Fibroblast of lung (primary cell): Measurements from ENCODE around the gene KRTAP5-2.

ENCODE experiments used
- EZH2 ChIP-seq: IDR thresholded peaks from 2 replicates; pipeline ENCODE4 v1.5.1; 2012; ENCODE audit warnings: low read length, control low read depth, mild to moderate bottlenecking; ENCODE audit errors: missing control alignments
- TF ChIP-seq, protein P1 (sequence below), 2 donors: IDR thresholded peaks in 1 of 2; conservative IDR thresholded peaks in 1 of 2; 1 replicate in 1 of 2; 2 replicates in 1 of 2; pipeline ENCODE4 v1.5.1; 2011 to 2012; ENCODE audit warnings: low read length in 2 of 2, control low read depth in 1 of 2, inconsistent platforms in 1 of 2, low read depth in 1 of 2, mild to moderate bottlenecking in 1 of 2

DNA sequence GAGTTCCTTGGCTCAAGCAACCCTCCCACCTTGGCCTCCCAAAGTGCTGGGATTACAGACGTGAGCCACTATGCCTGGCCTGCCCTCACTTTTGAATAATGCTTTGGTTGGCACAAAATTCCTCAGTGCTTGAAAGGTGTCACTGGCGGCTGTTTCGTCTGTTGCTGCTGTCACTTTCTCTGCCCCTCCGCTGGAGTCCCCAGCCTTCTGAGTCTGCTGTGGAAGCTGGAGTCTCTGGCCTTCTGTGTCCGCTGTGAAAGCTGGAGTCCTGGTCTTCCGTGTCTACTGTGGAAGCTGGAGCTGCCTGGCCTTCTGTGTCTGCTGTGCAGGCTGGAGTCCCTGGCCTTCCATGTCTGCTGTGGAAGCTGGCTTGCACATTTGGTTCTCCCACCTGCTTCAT lies 8.1 kb downstream of the KRTAP5-2 start:
- TF ChIP-seq, protein P1, sequence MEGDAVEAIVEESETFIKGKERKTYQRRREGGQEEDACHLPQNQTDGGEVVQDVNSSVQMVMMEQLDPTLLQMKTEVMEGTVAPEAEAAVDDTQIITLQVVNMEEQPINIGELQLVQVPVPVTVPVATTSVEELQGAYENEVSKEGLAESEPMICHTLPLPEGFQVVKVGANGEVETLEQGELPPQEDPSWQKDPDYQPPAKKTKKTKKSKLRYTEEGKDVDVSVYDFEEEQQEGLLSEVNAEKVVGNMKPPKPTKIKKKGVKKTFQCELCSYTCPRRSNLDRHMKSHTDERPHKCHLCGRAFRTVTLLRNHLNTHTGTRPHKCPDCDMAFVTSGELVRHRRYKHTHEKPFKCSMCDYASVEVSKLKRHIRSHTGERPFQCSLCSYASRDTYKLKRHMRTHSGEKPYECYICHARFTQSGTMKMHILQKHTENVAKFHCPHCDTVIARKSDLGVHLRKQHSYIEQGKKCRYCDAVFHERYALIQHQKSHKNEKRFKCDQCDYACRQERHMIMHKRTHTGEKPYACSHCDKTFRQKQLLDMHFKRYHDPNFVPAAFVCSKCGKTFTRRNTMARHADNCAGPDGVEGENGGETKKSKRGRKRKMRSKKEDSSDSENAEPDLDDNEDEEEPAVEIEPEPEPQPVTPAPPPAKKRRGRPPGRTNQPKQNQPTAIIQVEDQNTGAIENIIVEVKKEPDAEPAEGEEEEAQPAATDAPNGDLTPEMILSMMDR (conservative IDR thresholded peaks at IDR 0.05 in 1 of 2, IDR thresholded peaks at IDR 0.05 in 1 of 2; ENCODE audit: low read depth in 1 of 2, low read length in 2 of 2): no peak
- TF ChIP-seq EZH2: no peak
